KBM-7 (cell line): ENCODE results near the gene LTBP1.
A peak's percentile ranks its signal among the peaks of the same experiment; 100 is the strongest.
"Not testable (repeated sequence)": the region's sequence is repeated elsewhere in the genome, so short reads cannot be mapped to it uniquely, and the experiment has no call there.

Experiments used
- DNase-seq: peaks from one replicate; pipeline ENCODE4 v3.0.0-alpha.2; 2015
- in situ Hi-C: fragments of 300-500 bp; cut with MboI; formaldehyde crosslinking; loops from 2 replicates; pipeline ENCODE4 v1.14.3; 2020; ENCODE audit warnings: low sequenced_read_pairs, low pct_unique_long_range_greater_than_20kb, mixed read lengths

The LTBP1 gene

GRCh38 chr2:32946314-32947075, at the start of gene LTBP1:
LTBP1 (plus strand) TSS chr2:32946953; CDS start chr2:32947325, 372 bp downstream.
- peak; percentile 75 for DNase-seq

GRCh38 chr2:32900246-32900973, 46.3 kb upstream of the LTBP1 start:
- in situ Hi-C loops: no loop called here
- DNase-seq: no peak

More at GRCh38 chr2:32946314-32947075, at the start of gene LTBP1:
- in situ Hi-C loops: no loop called here

- in situ Hi-C loops: no loop called here
- no peak for DNase-seq
Measured at GRCh38 chr2:32901313-32901712, 45.4 kb upstream of the LTBP1 start.

GRCh38 chr2:32902174-32902573, 44.6 kb upstream of the LTBP1 start:
- in situ Hi-C loops: no loop called here
- DNase-seq: no peak

GRCh38 chr2:32902986-32903385, 43.8 kb upstream of the LTBP1 start:
- in situ Hi-C loops: no loop called here
- no peak for DNase-seq

- DNase-seq: no peak
- in situ Hi-C loops: no loop called here
Measured at GRCh38 chr2:32904074-32904473, 42.7 kb upstream of the LTBP1 start.

- in situ Hi-C loops: no loop called here
- DNase-seq: no peak
Measured at GRCh38 chr2:32904751-32905150, 42.0 kb upstream of the LTBP1 start.

GRCh38 chr2:32905270-32905669, 41.5 kb upstream of the LTBP1 start:
- DNase-seq: no peak
- in situ Hi-C loops: no loop called here

- DNase-seq: no peak
- in situ Hi-C loops: no loop called here
Measured at GRCh38 chr2:32910883-32911598, 35.7 kb upstream of the LTBP1 start.

GRCh38 chr2:32915694-32916093, 31.1 kb upstream of the LTBP1 start:
- no peak for DNase-seq
- in situ Hi-C loops: no loop called here

- in situ Hi-C loops: no loop called here
- DNase-seq: no peak
Measured at GRCh38 chr2:32918774-32919173, 28.0 kb upstream of the LTBP1 start.

- DNase-seq, in situ Hi-C loops: not testable (repeated sequence)
Measured at GRCh38 chr2:32919901-32920300, 26.9 kb upstream of the LTBP1 start.

GRCh38 chr2:32921486-32921885, 25.3 kb upstream of the LTBP1 start:
- not testable (repeated sequence) for DNase-seq

GRCh38 chr2:32922501-32922900, 24.3 kb upstream of the LTBP1 start:
- in situ Hi-C loops: no loop called here
- no peak for DNase-seq

More at GRCh38 chr2:32921486-32921885, 25.3 kb upstream of the LTBP1 start:
- in situ Hi-C loops: not testable (repeated sequence)

GRCh38 chr2:32923109-32923508, 23.6 kb upstream of the LTBP1 start:
- in situ Hi-C loops: no loop called here
- no peak for DNase-seq

GRCh38 chr2:32925283-32925815, 21.4 kb upstream of the LTBP1 start:
- no peak for DNase-seq
- in situ Hi-C loops: no loop called here

GRCh38 chr2:32925976-32926707, 20.6 kb upstream of the LTBP1 start:
- in situ Hi-C loops: no loop called here
- no peak for DNase-seq

GRCh38 chr2:32926708-32927084, 20.1 kb upstream of the LTBP1 start:
- in situ Hi-C loops: no loop called here
- no peak for DNase-seq

- in situ Hi-C loops: no loop called here
- no peak for DNase-seq
Measured at GRCh38 chr2:32930436-32930835, 16.3 kb upstream of the LTBP1 start.
